GM18498 (cell line): ENCODE data around the gene HES3.

Source experiments
- ATAC-seq: cut with Tn5 transposase; IDR thresholded peaks from one replicate; pipeline ENCODE4 v1.9.1; 2021; ENCODE audit warnings: mild to moderate bottlenecking, moderate library complexity; ENCODE audit not compliant: unreplicated experiment

HES3 gene

DNA sequence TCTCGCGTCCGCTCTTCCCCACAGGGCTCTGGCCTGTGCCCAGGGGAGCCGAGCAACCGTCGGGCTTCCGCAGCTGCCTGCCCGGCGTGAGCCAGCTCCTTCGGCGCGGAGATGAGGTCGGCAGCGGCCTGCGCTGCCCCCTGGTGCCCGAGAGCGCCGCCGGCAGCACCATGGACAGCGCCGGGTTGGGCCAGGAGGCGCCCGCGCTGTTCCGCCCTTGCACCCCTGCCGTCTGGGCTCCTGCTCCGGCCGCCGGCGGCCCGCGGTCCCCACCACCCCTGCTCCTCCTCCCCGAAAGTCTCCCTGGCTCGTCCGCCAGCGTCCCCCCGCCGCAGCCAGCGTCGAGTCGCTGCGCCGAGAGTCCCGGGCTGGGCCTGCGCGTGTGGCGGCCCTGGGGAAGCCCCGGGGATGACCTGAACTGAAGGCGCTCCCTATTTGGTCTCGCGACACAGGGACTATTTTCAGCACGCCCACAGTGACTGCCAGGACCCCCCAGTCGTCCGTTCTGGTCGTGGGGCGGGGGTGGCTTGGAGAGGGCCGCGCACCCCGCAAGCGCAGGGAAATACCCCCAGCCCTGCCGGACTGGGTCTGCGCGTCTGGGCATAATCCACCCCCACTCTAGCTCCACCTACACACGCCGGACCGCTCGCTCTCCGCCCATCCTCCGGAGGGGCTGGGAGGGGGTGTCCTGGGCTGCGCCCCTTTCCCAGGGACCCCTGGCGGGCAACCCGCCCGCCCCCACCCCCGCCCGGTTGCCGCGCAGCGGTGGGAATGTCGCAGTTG lies 1.3 kb downstream of the HES3 start:
- peak; percentile 63 for ATAC-seq

DNA sequence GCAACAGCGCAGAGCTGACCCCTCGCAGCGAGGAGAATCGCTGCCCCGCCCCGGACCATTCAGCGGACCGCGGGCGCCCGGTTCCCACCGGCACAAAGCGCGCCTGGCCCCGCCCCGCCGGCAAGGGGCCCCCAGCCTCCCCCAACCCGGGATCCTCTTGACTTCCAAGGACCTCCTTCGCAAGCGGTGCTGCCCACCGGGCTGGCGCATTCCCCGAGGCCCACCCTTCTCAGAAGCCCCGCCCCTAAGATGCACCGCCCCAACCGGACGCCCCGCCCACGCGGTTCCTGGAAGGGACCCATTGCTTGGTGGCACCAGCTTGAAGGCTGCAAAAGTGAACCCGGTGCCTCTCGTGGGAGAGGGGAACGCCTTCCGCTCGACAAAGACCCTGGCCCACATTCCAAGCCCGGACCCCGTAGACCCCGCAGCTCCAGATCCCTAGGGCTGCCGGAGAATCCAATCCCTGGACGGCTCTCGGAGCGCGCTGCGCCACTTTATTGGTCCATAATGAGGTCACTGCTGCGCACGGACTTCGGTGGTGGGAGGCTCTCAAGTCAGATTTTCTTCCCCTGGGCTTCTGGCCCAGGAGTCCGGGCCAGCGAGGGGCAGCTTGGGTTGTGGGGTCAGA lies 2.0 kb downstream of the HES3 start:
- no peak for ATAC-seq

DNA sequence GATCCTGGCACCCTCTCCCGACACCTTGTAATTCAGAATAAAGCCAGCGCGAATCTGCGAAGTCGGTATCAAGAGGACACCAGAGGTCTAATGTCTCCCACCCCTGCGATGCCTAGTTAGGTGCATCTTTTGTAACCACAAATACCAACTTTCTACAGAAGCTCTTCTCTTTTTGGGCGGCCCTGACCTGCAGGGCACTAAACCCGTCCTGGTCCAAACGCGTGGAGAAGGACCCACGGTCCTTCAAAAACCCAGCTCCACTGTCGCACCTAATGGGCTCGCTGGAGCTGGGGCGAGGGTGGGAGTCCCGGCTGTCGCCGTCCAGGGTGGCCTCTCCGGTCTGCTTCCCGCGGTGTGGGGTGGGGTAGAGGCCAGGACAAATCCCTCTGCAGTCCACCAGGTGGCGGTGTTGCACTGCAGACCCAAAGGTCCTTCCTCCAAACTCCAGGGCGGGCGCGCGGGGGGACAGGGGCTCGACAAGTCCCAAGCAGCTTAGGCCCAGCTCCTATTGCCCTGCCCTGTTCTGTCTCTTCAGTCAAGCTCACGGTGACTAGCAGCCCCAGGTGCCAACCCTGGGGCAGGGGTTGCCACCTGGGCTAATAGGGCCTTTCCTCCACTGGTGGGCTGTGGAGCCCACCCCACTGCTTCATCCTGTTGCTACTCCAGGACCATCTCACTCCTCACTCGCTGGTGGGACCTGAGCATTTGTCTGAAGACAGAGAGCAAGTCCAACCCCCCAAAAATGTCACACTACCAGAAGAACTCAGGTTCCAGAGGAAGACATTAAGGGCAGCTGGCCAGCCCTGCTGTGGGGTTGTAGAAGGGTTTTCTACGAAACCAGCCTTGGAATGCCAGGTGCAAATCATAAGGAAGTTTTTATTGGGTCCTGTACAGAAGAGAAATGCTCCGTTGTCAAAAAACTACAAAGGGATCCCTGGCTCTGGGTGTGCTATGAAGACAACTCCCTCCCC lies 2.8 kb downstream of the HES3 start:
- no peak for ATAC-seq

DNA sequence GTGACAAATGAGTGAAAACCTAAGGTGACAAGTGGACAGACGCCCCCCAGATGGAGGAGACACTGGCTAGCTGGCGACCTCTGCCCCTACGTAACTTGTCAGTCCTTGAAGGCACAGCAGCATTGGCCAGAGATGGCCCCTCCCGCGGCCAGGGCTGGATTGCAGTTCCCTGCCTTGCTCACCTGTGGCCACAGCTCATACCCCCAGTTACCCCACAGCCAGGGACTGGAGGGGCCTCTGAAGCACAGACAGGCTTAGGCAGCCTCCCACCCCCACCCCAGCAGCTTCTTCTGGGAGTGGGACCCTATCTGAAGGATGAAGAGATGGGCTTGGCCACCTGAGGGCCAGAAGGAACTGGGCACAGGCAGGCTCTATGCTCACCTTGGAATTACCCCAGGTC lies 3.7 kb downstream of the HES3 start:
- ATAC-seq: no peak

DNA sequence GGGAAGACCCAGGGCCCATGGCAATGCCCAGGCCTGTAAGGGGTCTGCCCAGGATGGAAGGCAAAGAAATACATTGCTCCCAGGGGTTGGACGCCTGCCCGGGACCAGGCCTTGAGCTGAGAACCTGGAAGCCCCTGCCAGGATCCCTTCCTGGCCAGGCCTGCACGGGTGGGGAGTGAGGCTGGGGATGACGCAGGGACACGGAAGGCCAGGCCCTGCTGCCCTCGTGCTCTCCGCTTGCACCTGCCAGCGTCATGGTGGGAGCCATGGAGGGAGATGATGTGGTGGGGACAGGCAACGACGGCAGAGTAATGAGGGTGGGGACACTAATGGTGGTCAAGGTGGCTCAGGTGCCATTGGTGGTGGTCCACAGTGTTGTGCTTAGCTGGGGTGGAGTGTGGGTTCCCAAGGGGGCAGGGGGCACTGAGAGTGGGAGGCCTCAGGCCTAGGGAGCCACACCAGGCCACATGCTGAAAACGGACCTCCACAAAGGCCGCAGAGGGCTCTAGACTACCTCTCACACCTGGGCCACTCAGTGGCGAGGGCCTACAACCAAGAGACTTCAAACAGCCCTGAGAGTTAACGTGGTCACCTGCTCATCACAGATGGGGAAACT lies 4.3 kb downstream of the HES3 start:
- ATAC-seq: no peak

DNA sequence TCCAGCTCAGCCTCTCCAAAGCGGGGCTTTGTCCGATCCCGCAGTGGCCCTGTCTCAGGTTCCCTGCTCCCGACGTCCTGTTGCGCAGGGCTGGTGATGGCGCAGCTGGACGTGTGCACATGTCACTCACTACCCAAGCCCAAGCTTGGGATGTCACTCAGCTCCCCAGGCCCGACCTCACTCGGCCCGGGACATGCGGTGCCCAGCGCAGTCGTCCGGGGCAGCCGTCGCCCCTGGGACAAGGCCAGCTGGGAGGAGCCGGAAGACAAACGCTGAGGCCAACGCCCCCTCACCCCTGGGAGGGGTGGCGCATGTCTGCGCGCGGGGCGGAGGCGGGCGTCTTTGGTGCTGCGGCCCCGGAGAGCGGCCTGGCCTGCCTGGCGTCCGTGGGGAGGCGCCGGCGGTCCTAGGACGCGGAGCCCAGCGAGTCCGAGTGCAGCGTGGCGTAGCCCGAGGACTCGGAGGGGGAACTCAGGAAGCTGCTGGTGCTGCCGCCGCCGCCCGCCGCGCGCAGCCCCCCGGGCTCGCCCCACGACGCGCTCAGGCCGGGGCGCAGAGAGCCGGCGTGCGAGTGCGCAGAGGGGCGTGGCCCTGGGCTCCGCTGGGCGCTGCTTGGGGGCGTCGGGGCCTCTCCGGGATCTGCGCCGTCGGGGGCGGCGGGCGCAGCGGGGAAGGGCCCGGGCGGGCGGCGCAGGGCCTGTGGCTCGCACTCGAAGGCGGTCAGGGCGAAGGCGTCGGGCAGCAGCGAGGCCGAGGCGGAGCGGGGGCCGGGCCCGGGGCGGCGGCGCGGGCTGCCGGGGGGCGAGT lies 5.2 kb downstream of the HES3 start:
- ATAC-seq: no peak

DNA sequence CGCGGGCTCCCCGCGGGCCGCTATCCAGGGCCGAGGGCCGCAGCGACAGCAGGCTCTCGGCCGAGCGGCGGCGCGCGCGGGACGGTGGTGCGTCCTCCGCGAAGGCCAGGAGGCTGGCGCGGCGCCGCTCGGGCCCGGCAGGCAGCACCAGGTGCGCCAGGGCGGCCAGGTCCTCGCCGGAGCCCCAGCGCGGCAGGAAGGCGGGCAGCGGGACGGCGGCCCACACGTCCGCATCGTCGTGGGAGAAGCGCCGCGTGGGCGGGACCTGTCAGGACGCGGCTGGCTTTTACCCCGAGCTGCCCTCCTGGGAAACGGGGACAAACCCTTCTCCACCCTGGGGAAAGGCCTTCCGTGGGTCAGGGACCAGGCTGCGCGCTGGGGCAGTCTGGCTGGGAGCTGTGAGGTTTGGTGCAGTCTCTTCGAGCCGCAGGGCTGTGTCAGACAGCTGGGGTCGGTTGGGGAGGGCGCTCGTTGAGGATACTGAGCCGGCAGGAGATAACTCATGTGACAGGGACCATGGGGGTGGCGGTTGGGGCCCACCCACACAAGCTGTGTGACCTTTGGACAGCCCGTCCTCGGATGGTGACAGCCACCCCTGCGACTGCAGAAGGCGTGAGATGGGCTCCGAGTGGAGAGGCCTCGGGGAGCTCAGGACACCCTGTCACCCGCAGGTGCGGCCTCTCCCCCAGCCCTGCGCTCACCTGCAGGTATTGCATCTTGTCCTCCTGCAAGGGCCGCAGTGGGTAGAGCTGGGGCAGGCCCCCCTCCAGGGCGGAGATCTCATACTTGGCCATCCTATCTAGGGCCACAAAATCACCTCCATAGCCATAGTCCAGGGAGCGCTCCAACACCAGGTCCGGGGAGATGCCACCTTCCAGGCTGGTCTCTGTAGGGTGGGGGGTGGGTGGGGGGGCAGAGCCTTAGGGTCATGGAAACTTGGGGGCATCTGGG lies 6.0 kb downstream of the HES3 start:
- ATAC-seq: no peak

DNA sequence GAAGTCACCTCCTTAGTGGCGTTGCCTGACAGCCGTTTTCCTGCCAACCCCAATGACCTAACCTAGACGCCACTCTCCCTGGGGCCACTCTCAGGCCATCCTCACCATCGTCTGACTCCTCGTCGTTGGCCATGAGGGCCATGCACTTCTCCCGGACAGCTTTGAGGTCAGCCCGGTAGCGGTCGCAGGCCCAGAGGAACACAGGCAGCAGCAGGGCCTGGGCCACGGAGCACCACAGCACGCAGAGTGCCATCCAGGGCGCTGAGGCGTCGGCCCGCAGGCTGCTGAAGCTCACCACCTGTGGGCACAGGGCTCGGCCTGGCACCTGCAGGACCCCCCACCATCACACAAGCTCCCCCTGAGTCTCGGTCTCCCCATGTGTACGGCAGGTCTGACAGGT lies 7.3 kb downstream of the HES3 start:
- no peak for ATAC-seq

DNA sequence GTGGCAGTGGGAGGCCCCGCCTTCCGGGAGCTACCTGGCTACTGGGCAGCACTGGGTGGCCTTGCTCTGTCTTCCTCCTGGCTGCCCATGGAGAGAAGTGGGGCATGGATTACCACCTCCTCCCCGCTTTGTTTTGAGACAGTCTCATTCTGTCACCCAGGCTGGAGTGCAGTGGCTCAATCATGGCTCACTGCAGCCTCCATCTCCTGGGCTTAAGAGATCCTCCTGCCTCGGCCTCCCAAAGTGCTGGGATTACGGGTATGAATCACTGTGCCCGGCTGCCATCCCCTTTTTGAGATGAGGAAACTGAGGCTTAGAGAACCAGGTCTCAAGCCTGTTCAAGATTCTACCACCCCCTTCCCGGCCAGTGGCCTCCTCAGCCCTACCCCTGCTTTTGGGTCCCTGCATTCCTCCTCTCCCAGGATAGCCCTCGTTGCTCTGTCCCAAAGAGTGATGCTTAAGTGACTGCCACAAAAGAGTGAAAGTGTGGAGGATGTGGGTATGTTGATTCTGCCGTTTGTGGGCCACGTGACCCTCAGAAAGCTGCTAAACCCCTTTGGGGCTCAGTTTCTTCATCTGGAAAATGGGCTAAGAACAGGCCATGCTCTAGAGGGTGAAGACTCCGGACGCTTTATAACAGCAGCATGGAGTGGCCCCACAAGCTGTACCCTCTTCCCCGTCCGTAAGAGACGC lies 7.8 kb downstream of the HES3 start:
- no peak for ATAC-seq

DNA sequence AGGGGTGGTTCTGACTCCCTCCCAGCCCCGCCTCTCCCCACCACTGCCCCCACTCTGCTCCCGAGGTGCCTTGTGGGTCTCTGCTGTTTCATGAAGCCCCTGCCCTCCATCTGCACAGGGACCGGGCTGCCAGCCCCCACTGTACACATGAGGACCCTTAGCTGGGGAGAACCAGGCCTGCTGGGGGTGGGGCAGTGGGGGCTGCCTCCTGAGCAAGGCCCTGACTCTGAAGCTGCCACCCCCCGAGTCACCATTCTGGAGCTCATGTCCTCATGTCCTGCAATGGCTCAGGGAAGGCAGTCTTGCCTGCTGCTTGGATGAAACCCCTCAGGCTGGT lies 8.4 kb downstream of the HES3 start:
- ATAC-seq: no peak

DNA sequence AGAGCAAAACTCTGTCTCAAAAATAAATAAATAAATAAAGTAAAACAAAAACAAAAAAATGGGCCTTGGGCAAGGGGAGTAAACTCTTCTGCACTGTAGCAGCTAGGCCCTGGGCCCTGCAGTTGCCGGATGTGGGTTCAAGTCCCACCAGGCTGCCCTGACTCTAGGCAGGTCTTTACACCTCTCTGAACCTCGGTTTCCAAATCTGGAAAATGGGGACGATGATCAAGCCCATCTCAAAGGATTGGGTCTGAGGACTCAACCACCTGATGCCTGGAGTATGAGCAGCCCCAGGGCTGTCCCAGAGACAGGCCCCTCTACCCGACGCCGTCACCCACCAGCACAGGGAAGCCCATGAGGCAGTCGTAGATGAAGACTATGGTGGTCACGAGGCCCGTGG lies 9.4 kb downstream of the HES3 start:
- no peak for ATAC-seq

DNA sequence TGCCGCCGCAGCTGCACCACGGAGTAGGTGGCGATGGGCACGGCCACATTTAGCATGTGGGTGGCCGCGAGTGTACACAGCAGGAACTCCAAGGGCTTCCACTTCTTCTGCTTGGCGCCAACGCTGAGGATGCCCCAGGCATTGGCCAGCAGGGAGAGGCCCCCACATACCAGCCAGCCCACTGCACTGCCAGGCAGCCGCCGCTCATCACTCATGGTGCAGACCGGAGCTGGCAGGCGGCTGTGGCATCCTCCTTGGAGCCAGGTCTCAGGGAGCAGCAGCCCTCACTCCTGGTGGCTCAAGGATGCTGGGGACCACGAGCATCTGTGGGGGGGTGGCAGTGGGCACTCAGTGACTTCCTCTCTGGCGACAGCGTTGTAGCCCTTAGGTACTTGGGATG lies 10.7 kb downstream of the HES3 start:
- ATAC-seq: no peak

DNA sequence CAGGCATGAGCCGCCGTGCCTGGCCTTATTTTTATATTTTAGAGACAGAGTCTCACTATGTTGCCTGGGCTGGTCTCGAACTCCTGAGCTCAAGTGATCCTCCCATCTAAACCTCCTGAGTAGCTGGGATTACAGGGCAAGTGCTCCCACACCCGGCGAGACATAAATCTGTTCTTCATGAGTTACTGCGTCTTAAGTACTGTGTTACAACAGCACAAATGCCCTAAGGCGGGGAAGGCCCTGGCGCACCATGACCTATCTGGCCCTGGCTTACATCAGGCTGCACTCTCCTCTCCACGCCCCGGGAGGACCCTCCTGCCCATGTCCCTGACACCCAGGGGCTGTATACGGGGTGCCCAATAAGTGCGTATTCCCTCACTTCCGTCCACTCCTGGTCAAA lies 12.7 kb downstream of the HES3 start:
- no peak for ATAC-seq

DNA sequence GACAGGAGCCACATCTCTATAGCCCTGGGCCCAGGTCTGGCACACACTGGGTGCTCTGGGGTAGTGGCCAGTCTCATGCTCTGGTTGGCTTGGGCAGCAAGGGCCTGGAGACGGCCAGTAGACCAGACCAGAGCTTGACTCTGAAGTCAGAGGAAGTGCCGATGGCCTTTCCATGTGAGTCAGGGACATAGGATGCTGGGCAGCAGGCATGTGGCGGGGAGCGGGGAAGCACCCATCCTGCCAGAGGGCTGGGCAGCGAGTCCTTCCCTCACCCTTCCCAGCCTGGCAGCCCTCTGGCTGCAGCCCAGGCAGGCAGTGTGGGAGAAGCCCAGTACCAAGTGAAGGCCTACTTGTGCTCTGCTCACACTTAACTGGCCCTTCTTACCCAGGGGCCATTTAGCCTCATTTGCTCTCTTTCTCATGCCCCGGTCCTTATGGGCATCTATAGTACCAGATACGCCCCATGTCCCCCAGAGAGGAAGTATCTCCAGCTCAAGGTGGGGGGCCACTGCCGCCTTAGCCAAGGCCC lies 13.6 kb downstream of the HES3 start:
- ATAC-seq: no peak

DNA sequence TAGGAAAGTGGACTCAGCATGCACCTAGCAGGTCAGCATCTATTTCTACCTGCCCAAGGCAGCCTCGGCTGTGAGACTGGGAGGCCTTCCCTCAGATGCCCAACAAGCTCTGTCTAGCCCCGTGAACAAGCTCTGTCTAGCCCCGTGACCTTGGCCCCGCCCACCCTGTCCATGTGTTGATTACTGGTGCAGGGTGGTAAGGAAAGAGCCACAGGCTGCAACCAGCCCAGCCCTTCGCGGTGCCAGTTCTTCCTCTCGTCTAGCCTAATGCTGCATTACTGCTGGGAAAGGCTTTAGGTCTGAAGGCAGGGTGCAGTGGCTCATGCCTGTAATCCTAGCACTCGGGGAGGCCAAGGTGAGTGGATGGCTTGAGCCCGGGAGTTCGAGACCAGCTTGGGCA lies 14.7 kb downstream of the HES3 start:
- ATAC-seq: no peak

DNA sequence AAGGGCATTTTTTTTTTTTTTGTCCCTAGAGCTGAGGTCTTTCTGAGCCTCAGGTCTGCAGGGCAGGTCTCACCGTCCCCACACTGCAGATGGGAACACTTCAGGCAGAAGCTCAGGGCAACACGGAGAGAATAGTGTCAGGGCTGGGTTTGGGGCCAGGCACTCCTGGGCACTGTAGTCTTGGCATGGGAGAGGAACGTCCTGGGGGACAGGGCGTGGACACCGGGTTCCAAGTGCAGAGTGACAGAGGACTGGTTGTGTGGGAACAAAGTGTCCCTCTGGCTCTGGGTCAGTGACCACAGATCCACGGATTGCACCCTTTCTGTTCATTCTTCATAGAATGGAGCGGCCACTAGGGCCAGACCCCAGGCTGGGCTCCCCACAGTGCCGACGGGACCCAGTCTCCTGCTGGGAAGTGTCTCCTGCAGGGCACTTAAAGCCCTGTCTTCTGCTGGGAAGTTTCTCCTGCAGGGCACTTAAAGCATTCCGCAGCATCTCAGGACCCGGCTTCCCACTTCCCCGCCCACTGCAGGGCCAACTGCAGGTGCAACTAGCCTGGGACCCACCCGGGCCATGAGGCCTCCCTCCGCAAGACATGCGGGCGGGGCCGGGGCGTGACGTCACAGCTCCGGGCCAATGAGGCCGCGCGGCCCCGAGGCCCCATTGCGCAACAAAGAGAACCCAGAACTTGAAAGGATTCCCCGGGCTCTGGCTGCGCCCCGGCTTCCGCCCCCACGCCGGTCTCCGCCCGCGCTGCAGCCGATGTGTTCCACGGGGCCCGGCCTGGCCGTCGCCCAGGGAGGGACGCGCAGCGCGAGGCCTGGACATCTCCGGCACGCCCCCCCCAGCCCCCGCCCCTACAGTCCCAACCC lies 15.7 kb downstream of the HES3 start:
- peak; percentile 46 for ATAC-seq

DNA sequence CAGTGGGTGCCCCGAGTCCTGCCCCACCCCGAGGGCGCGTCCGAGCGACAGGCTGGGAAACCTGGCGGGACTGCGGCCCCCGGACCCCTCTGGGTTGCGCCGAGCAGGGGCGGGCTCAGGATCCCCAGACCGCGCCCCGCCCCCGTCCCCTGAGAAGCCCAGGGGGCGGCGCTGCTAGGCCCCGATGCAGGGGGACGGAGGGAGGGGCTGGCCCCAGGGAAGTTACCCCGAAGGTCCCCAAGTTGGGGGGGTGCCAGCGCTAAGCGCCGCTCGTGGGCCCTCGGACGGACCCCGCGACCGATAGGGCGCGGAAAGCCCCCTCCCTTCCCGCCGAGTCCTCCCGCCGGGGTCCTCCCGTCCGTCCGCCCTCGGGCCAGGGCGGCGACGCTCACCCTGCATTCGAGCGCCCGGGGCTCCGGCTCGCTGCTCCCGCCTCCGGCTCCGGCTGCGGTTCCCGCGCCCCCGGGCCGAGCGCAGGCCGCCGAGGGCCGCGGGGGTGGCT lies 16.5 kb downstream of the HES3 start:
- peak; percentile 23 for ATAC-seq
